GM12865 (cell line): ENCODE data around the gene CCDC192.

Experiments
- DNase-seq: peaks from one replicate; pipeline ENCODE4 v3.0.0; 2010; ENCODE audit warnings: low read depth
- H3K4me3 ChIP-seq: 2 replicates; pipeline ENCODE4 v1.5.1; 2011; ENCODE audit warnings: mild to moderate bottlenecking, low read depth, low read length, control low read depth
- TF ChIP-seq, protein P1 (sequence below): IDR thresholded peaks from 2 replicates; pipeline ENCODE4 v1.5.1; 2011; ENCODE audit warnings: low read length, control low read depth, low read depth, inconsistent platforms; ENCODE audit not compliant: insufficient read depth; ENCODE audit errors: missing control alignments

The CCDC192 gene

DNA sequence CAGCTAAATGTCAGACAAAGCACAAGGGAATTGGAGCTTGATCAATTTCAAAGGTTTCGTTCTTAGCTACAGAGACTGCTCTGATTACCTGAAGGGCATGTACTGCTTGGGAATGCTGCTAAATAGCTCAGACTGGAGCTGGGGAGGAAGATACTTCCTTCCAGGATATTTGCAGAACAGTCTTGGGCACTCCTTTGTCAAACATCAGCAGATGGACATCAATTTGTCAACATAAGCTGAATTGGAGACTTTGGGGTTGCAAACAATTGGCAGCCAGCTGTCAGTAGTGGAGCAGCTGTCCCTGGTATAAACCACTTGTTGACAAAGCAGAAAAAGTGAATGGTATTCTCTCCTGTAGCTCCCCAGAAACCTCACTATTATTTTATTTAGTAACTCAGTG lies 182.0 kb downstream of the CCDC192 start:
- TF ChIP-seq, protein P1, sequence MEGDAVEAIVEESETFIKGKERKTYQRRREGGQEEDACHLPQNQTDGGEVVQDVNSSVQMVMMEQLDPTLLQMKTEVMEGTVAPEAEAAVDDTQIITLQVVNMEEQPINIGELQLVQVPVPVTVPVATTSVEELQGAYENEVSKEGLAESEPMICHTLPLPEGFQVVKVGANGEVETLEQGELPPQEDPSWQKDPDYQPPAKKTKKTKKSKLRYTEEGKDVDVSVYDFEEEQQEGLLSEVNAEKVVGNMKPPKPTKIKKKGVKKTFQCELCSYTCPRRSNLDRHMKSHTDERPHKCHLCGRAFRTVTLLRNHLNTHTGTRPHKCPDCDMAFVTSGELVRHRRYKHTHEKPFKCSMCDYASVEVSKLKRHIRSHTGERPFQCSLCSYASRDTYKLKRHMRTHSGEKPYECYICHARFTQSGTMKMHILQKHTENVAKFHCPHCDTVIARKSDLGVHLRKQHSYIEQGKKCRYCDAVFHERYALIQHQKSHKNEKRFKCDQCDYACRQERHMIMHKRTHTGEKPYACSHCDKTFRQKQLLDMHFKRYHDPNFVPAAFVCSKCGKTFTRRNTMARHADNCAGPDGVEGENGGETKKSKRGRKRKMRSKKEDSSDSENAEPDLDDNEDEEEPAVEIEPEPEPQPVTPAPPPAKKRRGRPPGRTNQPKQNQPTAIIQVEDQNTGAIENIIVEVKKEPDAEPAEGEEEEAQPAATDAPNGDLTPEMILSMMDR: no peak
- no peak overlapping the region for H3K4me3 ChIP-seq
- no peak for DNase-seq

DNA sequence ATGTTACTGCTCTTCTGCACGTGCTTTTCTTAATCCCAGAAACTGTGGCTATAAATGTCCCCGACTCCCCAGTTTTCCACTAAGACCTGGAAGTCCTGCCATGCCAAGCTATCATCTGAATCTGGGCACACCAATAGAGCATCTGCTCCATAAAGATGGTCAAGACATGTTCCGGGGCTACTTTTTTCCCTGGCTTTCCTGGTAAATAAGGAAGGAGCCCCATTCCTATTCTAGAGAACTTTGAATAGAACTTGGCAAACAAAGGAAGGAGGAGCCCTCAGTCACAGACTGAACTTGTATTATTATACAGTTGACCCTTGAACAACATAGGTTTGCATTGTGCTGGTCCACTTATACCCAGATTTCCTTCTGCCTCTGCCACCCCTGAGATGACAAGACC lies 182.9 kb downstream of the CCDC192 start:
- TF ChIP-seq, protein P1: no peak
- no peak for DNase-seq
- H3K4me3 ChIP-seq: no peak overlapping the region

DNA sequence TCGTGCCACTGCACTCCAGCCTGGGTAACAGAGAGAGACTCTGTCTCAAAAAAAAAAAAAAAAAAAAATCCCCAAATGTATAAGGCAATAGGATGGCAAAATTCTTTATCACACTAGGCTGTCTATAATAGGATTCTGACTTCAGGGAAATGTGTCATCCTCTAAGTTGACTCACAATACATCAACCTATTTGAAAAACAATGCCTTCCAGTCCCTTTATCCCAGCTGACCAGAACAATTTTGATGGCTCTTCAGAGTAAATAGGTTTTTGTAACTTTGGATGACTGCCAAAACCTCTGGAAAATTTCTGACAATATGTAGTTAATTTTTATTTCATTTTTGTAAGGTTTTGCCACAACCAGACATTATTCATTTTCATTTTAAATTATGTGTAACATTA lies 184.1 kb downstream of the CCDC192 start:
- DNase-seq: no peak
- TF ChIP-seq, protein P1: no peak
- H3K4me3 ChIP-seq: no peak overlapping the region

DNA sequence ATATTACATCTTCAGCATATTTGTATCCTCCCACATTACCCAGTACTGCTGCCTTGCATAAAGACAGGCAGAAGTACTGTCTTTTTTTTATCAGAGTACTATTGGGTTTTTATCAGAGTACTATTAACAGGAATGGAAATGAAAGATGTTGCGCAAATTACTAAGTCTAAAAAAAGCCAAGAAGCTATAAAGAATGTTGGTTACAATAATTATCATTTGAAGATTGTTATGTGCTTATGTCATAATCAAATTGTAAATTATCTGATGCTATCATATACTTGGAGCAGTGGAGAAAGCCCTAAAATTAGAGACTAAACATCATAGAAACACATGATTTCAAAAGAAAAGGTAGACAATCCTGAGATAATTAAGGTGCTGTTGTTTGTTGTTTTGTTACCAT lies 188.8 kb downstream of the CCDC192 start:
- no peak for DNase-seq
- TF ChIP-seq, protein P1: no peak
- no peak overlapping the region for H3K4me3 ChIP-seq

DNA sequence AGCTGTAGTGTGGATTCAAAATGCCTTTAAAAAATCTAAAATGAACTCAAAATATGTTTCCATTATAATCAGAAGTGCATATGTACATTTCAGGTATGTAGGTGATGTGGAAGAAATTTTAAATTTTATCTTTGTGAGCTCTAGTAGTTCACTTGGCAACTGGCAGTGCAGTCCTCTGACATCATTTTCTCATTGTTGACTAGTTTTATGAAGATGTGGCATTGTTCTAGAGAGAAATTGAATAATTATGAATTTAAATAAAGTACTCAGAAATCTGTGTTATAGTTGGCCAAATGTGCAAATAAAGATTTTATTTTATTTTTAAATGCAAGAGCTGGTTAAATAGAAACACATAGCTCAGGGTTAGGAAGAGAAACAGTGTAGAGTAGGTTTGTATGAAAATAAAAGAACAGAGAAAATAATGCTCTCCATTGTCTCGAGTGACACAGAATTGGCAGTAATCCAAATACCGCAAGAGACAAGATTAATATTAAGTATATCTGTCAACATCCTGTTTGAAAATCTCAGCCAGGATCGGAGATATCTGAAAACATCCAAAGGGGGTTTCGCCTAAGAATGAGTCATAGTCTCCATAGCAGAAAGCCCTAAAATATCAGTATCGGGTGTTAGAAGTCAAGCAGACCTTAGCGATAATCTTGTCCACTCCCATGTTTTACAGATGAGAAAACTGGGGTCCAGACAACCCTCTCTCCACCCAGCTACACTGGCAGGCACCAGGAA lies 189.4 kb downstream of the CCDC192 start:
- H3K4me3 ChIP-seq: no peak overlapping the region
- peak; percentile 59 for DNase-seq
- TF ChIP-seq, protein P1: no peak

DNA sequence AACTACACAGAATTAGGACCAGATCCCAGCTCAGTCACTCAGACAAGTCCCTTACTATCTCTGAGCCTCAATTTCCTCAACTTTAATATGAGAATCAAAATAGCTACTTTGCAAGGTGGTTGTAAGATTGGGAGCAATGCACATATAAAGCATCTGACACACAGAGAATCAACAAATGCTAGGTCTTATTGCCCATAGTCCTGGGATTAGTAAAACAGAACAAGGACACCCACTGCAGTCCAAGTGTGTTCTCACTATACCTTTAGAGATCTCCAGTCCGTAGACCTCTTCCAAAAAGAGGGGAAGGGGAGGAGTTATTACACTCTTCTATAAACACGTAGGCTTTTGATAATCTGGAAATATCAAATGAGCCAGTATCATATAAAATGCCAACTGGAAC lies 190.0 kb downstream of the CCDC192 start:
- DNase-seq: no peak
- no peak overlapping the region for H3K4me3 ChIP-seq
- TF ChIP-seq, protein P1: no peak

DNA sequence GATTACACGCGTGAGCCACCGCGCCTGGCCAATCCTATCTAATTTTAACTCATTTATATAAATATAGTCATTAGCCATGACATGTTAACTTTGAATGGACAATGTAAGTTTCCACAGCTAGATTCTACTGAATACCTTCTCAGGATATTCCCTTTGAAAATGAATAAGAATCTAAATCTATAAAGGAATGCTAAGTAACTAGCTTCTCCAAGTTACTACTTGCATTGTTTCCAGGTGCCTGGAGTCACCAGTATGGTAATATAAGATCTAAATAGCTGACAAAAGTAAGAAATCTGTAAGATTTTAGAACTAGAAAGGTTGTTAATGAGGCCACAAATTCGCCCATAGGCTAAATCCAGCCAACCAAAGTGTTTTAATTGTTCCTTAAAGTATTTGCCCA lies 191.3 kb downstream of the CCDC192 start:
- TF ChIP-seq, protein P1: no peak
- no peak for DNase-seq
- H3K4me3 ChIP-seq: no peak overlapping the region
